Keratinocyte (primary cell): ENCODE data around the gene CLNK. TPM values are rescaled to one million over a fixed set of nuclear protein-coding genes. Genes with fewer than 3 reads are reported as not detected.

Experiments
- DNase-seq: peaks from one replicate; pipeline ENCODE4 v3.0.0-alpha.2; 2011; ENCODE audit warnings: low read depth, missing footprints, low spot score
- FAIRE-seq: peaks from 2 replicates; lab custom pipeline; 2011; peaks lifted over from hg19 to GRCh38; lab: Jason Lieb, UNC
- H2AFZ ChIP-seq: 2 replicates; pipeline ENCODE4 v1.6.0; 2012; ENCODE audit warnings: low read length, control low read depth, inconsistent platforms; ENCODE audit not compliant: control insufficient read depth
- H3K27ac ChIP-seq: 2 replicates; pipeline ENCODE4 v1.5.1; 2011; ENCODE audit warnings: low read length; ENCODE audit not compliant: control insufficient read depth, insufficient read depth
- H3K27me3 ChIP-seq: 3 replicates; pipeline ENCODE4 v1.6.0; 2011; ENCODE audit warnings: low read length; ENCODE audit not compliant: control insufficient read depth, insufficient read depth; ENCODE audit errors: extremely low read depth
- H3K36me3 ChIP-seq, 2 experiments: 2 replicates in 1 of 2; 3 replicates in 1 of 2; pipeline ENCODE4 v1.5.1; 2011; ENCODE audit warnings: low read length in 2 of 2, mild to moderate bottlenecking in 1 of 2; ENCODE audit not compliant: control insufficient read depth in 2 of 2, insufficient read depth in 2 of 2; ENCODE audit errors: extremely low read depth in 1 of 2
- H3K4me1 ChIP-seq: 3 replicates; pipeline ENCODE4 v1.5.1; 2011; ENCODE audit warnings: low read length; ENCODE audit not compliant: control insufficient read depth, insufficient read depth; ENCODE audit errors: extremely low read depth
- H3K4me2 ChIP-seq: 3 replicates; pipeline ENCODE4 v1.6.0; 2011; ENCODE audit warnings: low read depth, low read length; ENCODE audit not compliant: control insufficient read depth, insufficient read depth; ENCODE audit errors: extremely low read depth
- H3K4me3 ChIP-seq, 3 experiments: fragments of 200-600 bp in 1 of 3; sonication (generic) in 1 of 3; 2 replicates in 2 of 3; 3 replicates in 1 of 3; pipeline ENCODE4 v1.5.1; 2011 to 2016; ENCODE audit warnings: low read length in 3 of 3, mild to moderate bottlenecking in 3 of 3, control low read depth in 2 of 3, inconsistent platforms in 1 of 3, low read depth in 1 of 3, mixed read lengths in 1 of 3, mixed run types in 1 of 3, moderate library complexity in 1 of 3; ENCODE audit not compliant: control insufficient read depth in 2 of 3, insufficient read depth in 2 of 3; ENCODE audit errors: extremely low read depth in 1 of 3
- H3K79me2 ChIP-seq: 2 replicates; pipeline ENCODE4 v1.6.0; 2012; ENCODE audit warnings: low read length; ENCODE audit not compliant: control insufficient read depth, insufficient read depth
- H3K9ac ChIP-seq: 3 replicates; pipeline ENCODE4 v1.6.0; 2011; ENCODE audit warnings: low read length; ENCODE audit not compliant: control insufficient read depth, insufficient read depth; ENCODE audit errors: extremely low read depth
- H3K9me1 ChIP-seq: 3 replicates; pipeline ENCODE4 v1.6.0; 2011; ENCODE audit warnings: low read length; ENCODE audit not compliant: control insufficient read depth, insufficient read depth; ENCODE audit errors: extremely low read depth
- H3K9me3 ChIP-seq: 2 replicates; pipeline ENCODE4 v1.5.1; 2012; ENCODE audit warnings: low read depth, low read length; ENCODE audit not compliant: control insufficient read depth
- H4K20me1 ChIP-seq: 3 replicates; pipeline ENCODE4 v1.6.0; 2011; ENCODE audit warnings: low read length; ENCODE audit not compliant: control insufficient read depth, insufficient read depth; ENCODE audit errors: extremely low read depth
- CTCF ChIP-seq, 3 experiments: IDR thresholded peaks in 1 of 3; conservative IDR thresholded peaks in 1 of 3; optimal IDR thresholded peaks in 1 of 3; 2 replicates in 2 of 3; 3 replicates in 1 of 3; pipeline versions ENCODE3 to v1.5.1; 2011; ENCODE audit warnings: low read length in 3 of 3, mild to moderate bottlenecking in 3 of 3, moderate library complexity in 2 of 3, control low read depth in 1 of 3, inconsistent platforms in 1 of 3; ENCODE audit not compliant: insufficient read depth in 2 of 3; ENCODE audit errors: extremely low read depth in 1 of 3
- EZH2 ChIP-seq: IDR thresholded peaks from one replicate; pipeline ENCODE4 v1.6.1; 2012; ENCODE audit warnings: inconsistent platforms, mild to moderate bottlenecking, low read length, moderate library complexity
- dilution Hi-C: fragments of 300-500 bp; cut with MboI; formaldehyde crosslinking; loops from one replicate; pipeline ENCODE4 v1.7.0; 2020; ENCODE audit warnings: low sequenced_read_pairs; ENCODE audit not compliant: extremely low pct_ligation_motif_present
- polyA plus RNA-seq, 5 experiments: library from polyadenylated mRNA; depleted of rRNA in 3 of 5; stranded (reverse) in 3 of 5; stranded (forward) in 1 of 5; unstranded in 1 of 5; fragments of >200 nt; gene quantifications; 1 replicate in 1 of 5; 2 replicates in 3 of 5; 3 replicates in 1 of 5; pipeline versions ENCODE4 v1.2.1 to v1.2.3, GENCODE V29; 2011 to 2012; ENCODE audit warnings: missing spikeins in 2 of 5, low read depth in 1 of 5, low replicate concordance in 1 of 5

Gene CLNK
- polyA plus RNA-seq, 1 donor (not counting 4 experiments of a cell fraction or from before 2014, with no cell fraction given), result not detected

GRCh38 chr4:10569491-10569890 lies 115.1 kb downstream of the CLNK start:
- Histone ChIP-seq H3K4me3 (no peak overlapping the region), H3K79me2 (no peaks in the 10 kb centered on the region), H3K4me2 (no peak overlapping the region), H3K9me3 (no peaks in the 10 kb centered on the region), H3K9me1 (no peaks in the 10 kb centered on the region), H3K4me1 (no peaks in the 10 kb centered on the region), H3K27ac (no peak overlapping the region), H3K9ac (no peak overlapping the region), H4K20me1 (no peaks in the 10 kb centered on the region), H3K27me3 (peaks cover 3% of the 10 kb centered on the region), H2AFZ (no peak overlapping the region), H3K36me3 (no peaks in the 10 kb centered on the region)
- dilution Hi-C loops, result no loop called here
- TF ChIP-seq CTCF (optimal IDR thresholded peaks at IDR 0.05 in 1 of 3, IDR thresholded peaks at IDR 0.05 in 1 of 3, conservative IDR thresholded peaks at IDR 0.05 in 1 of 3; ENCODE audit: extremely low read depth in 1 of 3, insufficient read depth in 2 of 3, low read length in 3 of 3) (no peak), EZH2 (no peak)
- FAIRE-seq (no peak), DNase-seq (no peak)

GRCh38 chr4:10567766-10568165 lies 116.8 kb downstream of the CLNK start:
- Histone ChIP-seq H2AFZ (no peak overlapping the region), H3K4me3 (no peak overlapping the region), H4K20me1 (no peaks in the 10 kb centered on the region), H3K4me1 (no peaks in the 10 kb centered on the region), H3K27ac (no peak overlapping the region), H3K9ac (no peak overlapping the region), H3K9me1 (no peaks in the 10 kb centered on the region), H3K36me3 (no peaks in the 10 kb centered on the region), H3K9me3 (no peaks in the 10 kb centered on the region), H3K27me3 (peaks cover 3% of the 10 kb centered on the region), H3K79me2 (no peaks in the 10 kb centered on the region), H3K4me2 (no peak overlapping the region)
- dilution Hi-C loops, result no loop called here
- DNase-seq (no peak), FAIRE-seq (no peak)
- TF ChIP-seq EZH2 (no peak), CTCF (optimal IDR thresholded peaks at IDR 0.05 in 1 of 3, IDR thresholded peaks at IDR 0.05 in 1 of 3, conservative IDR thresholded peaks at IDR 0.05 in 1 of 3; ENCODE audit: extremely low read depth in 1 of 3, insufficient read depth in 2 of 3, low read length in 3 of 3) (no peak)
